ENCODE measurements around the gene ERMARD. TPM values are rescaled to one million over a fixed set of nuclear protein-coding genes. Genes with fewer than 3 reads are reported as not detected.

ERMARD gene
- 10 to 100 TPM; 18.4 to 49.9 TPM for polyA plus RNA-seq

- WGBS, 2 donors = 0% methylated on average over 77 to 90 of the region's 90 CpGs
- no peaks in the 10 kb centered on the region for H3K4me1 ChIP-seq (ENCODE audit: control insufficient read depth in 2 of 2, insufficient read depth in 2 of 2, low read length in 1 of 2)
- no peaks in the 10 kb centered on the region for H3K27me3 ChIP-seq (ENCODE audit: control insufficient read depth in 1 of 2, insufficient read depth in 2 of 2, low read length in 2 of 2)
- H3K36me3 ChIP-seq (ENCODE audit: control insufficient read depth in 2 of 2, insufficient read depth in 2 of 2, low read length in 1 of 2) = no peaks in the 10 kb centered on the region
- H3K4me3 ChIP-seq (ENCODE audit: low read depth in 1 of 2, low read length in 2 of 2) = peak within 1 kb of the TSS; percentile 94 to 96
- H3K27ac ChIP-seq (ENCODE audit: low read depth in 2 of 2, low read length in 1 of 2) = peak within 1 kb of the TSS; percentile 96
- no peaks in the 10 kb centered on the region for H3K9me3 ChIP-seq (ENCODE audit: control insufficient read depth in 2 of 2, insufficient read depth in 1 of 2, low read depth in 1 of 2, low read length in 1 of 2)
These were observed at the start of gene ERMARD, which contains the start of gene DYNLT2 for GRCh38 chr6:169751242-169752073. Gene ERMARD (plus strand): TSS chr6:169751622. CDS start chr6:169751658, 36 bp downstream. Gene DYNLT2 (minus strand): TSS chr6:169751572. CDS start chr6:169751458, 114 bp downstream.

DNA sequence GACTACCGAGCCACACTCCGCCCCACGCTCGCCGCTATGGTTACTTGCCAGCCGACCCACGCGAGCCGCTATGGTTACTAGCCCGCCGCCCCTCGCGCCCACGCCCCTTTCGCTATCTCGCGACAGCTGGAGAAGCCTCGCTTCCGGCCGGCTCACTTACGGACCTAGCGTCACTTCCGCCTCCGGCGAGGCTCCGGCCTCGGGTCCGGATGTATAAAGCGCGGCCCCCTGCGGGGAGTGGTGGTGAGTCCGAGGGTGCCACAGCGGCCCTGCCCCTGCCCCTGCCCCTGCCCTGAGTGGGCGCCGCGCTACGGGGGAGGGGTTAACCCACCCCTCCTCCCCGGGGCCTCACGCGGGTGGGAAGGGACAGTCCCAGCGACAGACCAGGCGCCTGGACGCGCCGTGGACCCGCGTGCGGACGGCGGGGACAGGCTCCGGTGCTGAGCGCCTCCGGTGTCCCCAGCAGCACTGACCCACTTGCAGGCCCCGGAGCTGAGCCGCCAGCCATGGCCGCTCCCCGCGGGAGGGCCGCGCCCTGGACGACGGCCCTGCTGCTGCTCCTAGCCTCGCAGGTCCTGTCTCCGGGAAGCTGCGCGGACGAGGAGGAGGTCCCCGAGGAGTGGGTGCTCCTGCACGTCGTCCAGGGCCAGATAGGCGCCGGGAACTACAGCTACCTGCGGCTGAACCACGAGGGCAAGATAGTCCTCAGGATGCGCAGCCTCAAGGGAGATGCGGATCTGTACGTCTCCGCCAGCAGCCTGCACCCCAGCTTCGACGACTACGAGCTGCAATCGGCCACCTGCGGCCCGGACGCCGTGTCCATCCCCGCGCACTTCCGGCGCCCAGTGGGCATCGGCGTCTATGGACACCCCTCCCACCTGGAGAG is 49.2 kb upstream of the ERMARD start, which contains the start of the genes C6orf120 and WDR27:
Gene C6orf120, plus strand, starts transcription at position 173 of the 886 bp plus-strand sequence. Its CDS starts 334 bp downstream, at position 507.
Gene WDR27, minus strand, starts transcription at position 76 of the 886 bp plus-strand sequence. CDS start 13,024 bp downstream, outside the sequence.
- peaks cover 0 to 17% of the 10 kb centered on the region in 2 donors for H3K4me1 ChIP-seq (ENCODE audit: control insufficient read depth in 2 of 2, insufficient read depth in 2 of 2, low read length in 1 of 2)
- H3K27me3 ChIP-seq (ENCODE audit: control insufficient read depth in 1 of 2, insufficient read depth in 2 of 2, low read length in 2 of 2) = no peaks in the 10 kb centered on the region
- no peaks in the 10 kb centered on the region for H3K9me3 ChIP-seq (ENCODE audit: control insufficient read depth in 2 of 2, insufficient read depth in 1 of 2, low read depth in 1 of 2, low read length in 1 of 2)
- H3K4me3 ChIP-seq (ENCODE audit: low read depth in 1 of 2, low read length in 2 of 2) = peak within 1 kb of the TSS; percentile 87 to 100
- H3K36me3 ChIP-seq (ENCODE audit: control insufficient read depth in 2 of 2, insufficient read depth in 2 of 2, low read length in 1 of 2) = no peaks in the 10 kb centered on the region
- 1% methylated on average over 79 to 92 of the region's 92 CpGs for WGBS, 2 donors
- peak within 1 kb of the TSS; percentile 96 for H3K27ac ChIP-seq (ENCODE audit: low read depth in 2 of 2, low read length in 1 of 2)

DNA sequence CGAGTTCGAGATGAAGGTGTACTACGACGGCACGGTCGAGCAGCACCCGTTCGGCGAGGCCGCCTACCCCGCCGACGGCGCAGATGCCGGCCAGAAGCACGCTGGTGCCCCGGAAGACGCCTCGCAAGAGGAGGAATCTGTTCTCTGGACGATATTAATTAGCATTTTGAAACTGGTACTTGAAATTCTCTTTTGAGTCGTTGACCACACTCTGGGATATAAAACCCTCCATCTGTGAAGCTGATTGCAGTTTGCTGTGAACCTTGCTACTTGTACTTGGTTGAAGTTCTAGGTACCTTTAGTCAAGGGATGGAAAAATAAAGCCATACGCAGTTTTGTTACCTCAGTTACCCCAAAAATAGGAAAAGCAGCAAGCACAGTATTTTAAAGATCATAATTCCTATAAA is 48.6 kb upstream of the ERMARD start:
- no peaks in the 10 kb centered on the region for H3K27me3 ChIP-seq (ENCODE audit: control insufficient read depth in 1 of 2, insufficient read depth in 2 of 2, low read length in 2 of 2)
- peak overlapping the region; percentile 96 for H3K27ac ChIP-seq (ENCODE audit: low read depth in 2 of 2, low read length in 1 of 2)
- no peaks in the 10 kb centered on the region for H3K36me3 ChIP-seq (ENCODE audit: control insufficient read depth in 2 of 2, insufficient read depth in 2 of 2, low read length in 1 of 2)
- H3K9me3 ChIP-seq (ENCODE audit: control insufficient read depth in 2 of 2, insufficient read depth in 1 of 2, low read depth in 1 of 2, low read length in 1 of 2) = no peaks in the 10 kb centered on the region
- H3K4me1 ChIP-seq (ENCODE audit: control insufficient read depth in 2 of 2, insufficient read depth in 2 of 2, low read length in 1 of 2) = peaks cover 0 to 17% of the 10 kb centered on the region in 2 donors
- H3K4me3 ChIP-seq (ENCODE audit: low read depth in 1 of 2, low read length in 2 of 2) = peak overlapping the region; percentile 87 to 100
- WGBS, 2 donors = 2 to 3% methylated on average over 22 of the region's 22 CpGs

DNA sequence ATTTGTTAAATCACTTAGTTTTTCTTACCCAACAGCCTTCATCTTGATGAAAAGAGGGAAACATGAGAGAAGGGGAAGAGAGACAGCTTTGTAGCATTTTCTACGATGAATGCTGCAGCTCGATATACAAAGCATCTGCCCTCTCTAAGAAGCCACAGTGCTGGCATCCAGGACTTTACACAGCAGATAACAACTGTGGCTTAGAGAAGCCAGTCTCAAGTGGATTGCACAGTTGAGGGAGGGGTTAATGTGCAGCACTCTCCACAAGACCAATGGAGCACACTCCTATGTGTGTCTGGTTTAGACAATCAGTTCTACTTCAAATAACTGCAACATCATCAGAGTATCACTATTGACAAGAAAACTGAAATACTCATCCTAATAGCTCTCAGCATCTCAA is 43.6 kb upstream of the ERMARD start:
- Histone ChIP-seq H3K27me3 (ENCODE audit: control insufficient read depth in 1 of 2, insufficient read depth in 2 of 2, low read length in 2 of 2) (no peaks in the 10 kb centered on the region), H3K36me3 (ENCODE audit: control insufficient read depth in 2 of 2, insufficient read depth in 2 of 2, low read length in 1 of 2) (no peaks in the 10 kb centered on the region)
- WGBS, 2 donors = 91 to 98% methylated on average over 2 of the region's 2 CpGs

DNA sequence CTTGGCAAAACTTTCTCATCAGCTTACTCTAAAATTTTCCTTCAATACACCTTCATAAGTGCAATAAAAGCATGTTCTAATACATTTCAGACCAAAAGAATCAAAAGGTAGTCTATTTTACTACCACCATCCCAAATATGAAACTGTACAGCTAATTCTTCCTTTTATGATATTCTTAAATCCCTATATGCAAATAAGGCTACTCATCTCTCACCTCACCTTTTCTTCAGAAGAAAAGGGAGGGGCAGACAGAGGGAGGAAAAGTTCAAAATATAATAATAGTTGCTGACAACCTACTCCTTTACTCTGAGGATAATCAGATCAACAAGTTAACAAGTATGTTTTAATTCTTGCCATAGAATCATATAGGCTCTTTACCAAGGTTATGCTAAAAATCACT is 42.1 kb upstream of the ERMARD start:
- no peaks in the 10 kb centered on the region for H3K27me3 ChIP-seq (ENCODE audit: control insufficient read depth in 1 of 2, insufficient read depth in 2 of 2, low read length in 2 of 2)

More for the DNA sequence above, 43.6 kb upstream of the ERMARD start:
- H3K4me1 ChIP-seq (ENCODE audit: control insufficient read depth in 2 of 2, insufficient read depth in 2 of 2, low read length in 1 of 2) = peaks cover 0 to under 1% of the 10 kb centered on the region in 2 donors
- no peak overlapping the region for H3K27ac ChIP-seq (ENCODE audit: low read depth in 2 of 2, low read length in 1 of 2)
- H3K9me3 ChIP-seq (ENCODE audit: control insufficient read depth in 2 of 2, insufficient read depth in 1 of 2, low read depth in 1 of 2, low read length in 1 of 2) = no peaks in the 10 kb centered on the region
- H3K4me3 ChIP-seq (ENCODE audit: low read depth in 1 of 2, low read length in 2 of 2) = no peak overlapping the region

GRCh38 chr6:169710009-169710408 is 41.4 kb upstream of the ERMARD start:
- Histone ChIP-seq H3K36me3 (ENCODE audit: control insufficient read depth in 2 of 2, insufficient read depth in 2 of 2, low read length in 1 of 2) (peaks cover 0 to 4% of the 10 kb centered on the region in 2 donors), H3K27me3 (ENCODE audit: control insufficient read depth in 1 of 2, insufficient read depth in 2 of 2, low read length in 2 of 2) (no peaks in the 10 kb centered on the region), H3K9me3 (ENCODE audit: control insufficient read depth in 2 of 2, insufficient read depth in 1 of 2, low read depth in 1 of 2, low read length in 1 of 2) (no peaks in the 10 kb centered on the region), H3K27ac (ENCODE audit: low read depth in 2 of 2, low read length in 1 of 2) (no peak overlapping the region), H3K4me3 (ENCODE audit: low read depth in 1 of 2, low read length in 2 of 2) (no peak overlapping the region), H3K4me1 (ENCODE audit: control insufficient read depth in 2 of 2, insufficient read depth in 2 of 2, low read length in 1 of 2) (no peaks in the 10 kb centered on the region)
- WGBS, 2 donors = 72 to 76% methylated on average over 3 of the region's 3 CpGs

More for the DNA sequence above, 42.1 kb upstream of the ERMARD start:
- H3K4me1 ChIP-seq (ENCODE audit: control insufficient read depth in 2 of 2, insufficient read depth in 2 of 2, low read length in 1 of 2) = no peaks in the 10 kb centered on the region
- no peak overlapping the region for H3K27ac ChIP-seq (ENCODE audit: low read depth in 2 of 2, low read length in 1 of 2)
- peaks cover 0 to 4% of the 10 kb centered on the region in 2 donors for H3K36me3 ChIP-seq (ENCODE audit: control insufficient read depth in 2 of 2, insufficient read depth in 2 of 2, low read length in 1 of 2)
- H3K4me3 ChIP-seq (ENCODE audit: low read depth in 1 of 2, low read length in 2 of 2) = no peak overlapping the region
- H3K9me3 ChIP-seq (ENCODE audit: control insufficient read depth in 2 of 2, insufficient read depth in 1 of 2, low read depth in 1 of 2, low read length in 1 of 2) = no peaks in the 10 kb centered on the region

- WGBS, 2 donors = 94 to 95% methylated on average over 2 of the region's 2 CpGs
- Histone ChIP-seq H3K4me1 (ENCODE audit: control insufficient read depth in 2 of 2, insufficient read depth in 2 of 2, low read length in 1 of 2) (no peaks in the 10 kb centered on the region), H3K4me3 (ENCODE audit: low read depth in 1 of 2, low read length in 2 of 2) (no peak overlapping the region), H3K27ac (ENCODE audit: low read depth in 2 of 2, low read length in 1 of 2) (no peak overlapping the region), H3K9me3 (ENCODE audit: control insufficient read depth in 2 of 2, insufficient read depth in 1 of 2, low read depth in 1 of 2, low read length in 1 of 2) (no peaks in the 10 kb centered on the region), H3K27me3 (ENCODE audit: control insufficient read depth in 1 of 2, insufficient read depth in 2 of 2, low read length in 2 of 2) (no peaks in the 10 kb centered on the region), H3K36me3 (ENCODE audit: control insufficient read depth in 2 of 2, insufficient read depth in 2 of 2, low read length in 1 of 2) (peaks cover 0 to 10% of the 10 kb centered on the region in 2 donors)
These were observed 37.2 kb upstream of the ERMARD start for GRCh38 chr6:169714178-169714577.

GRCh38 chr6:169714595-169714994 is 36.8 kb upstream of the ERMARD start:
- peaks cover 0 to 10% of the 10 kb centered on the region in 2 donors for H3K36me3 ChIP-seq (ENCODE audit: control insufficient read depth in 2 of 2, insufficient read depth in 2 of 2, low read length in 1 of 2)
- no peaks in the 10 kb centered on the region for H3K27me3 ChIP-seq (ENCODE audit: control insufficient read depth in 1 of 2, insufficient read depth in 2 of 2, low read length in 2 of 2)
- WGBS, 2 donors = 91 to 95% methylated on average over 9 of the region's 9 CpGs
- H3K4me3 ChIP-seq (ENCODE audit: low read depth in 1 of 2, low read length in 2 of 2) = no peak overlapping the region
- no peaks in the 10 kb centered on the region for H3K4me1 ChIP-seq (ENCODE audit: control insufficient read depth in 2 of 2, insufficient read depth in 2 of 2, low read length in 1 of 2)
- no peak overlapping the region for H3K27ac ChIP-seq (ENCODE audit: low read depth in 2 of 2, low read length in 1 of 2)
- no peaks in the 10 kb centered on the region for H3K9me3 ChIP-seq (ENCODE audit: control insufficient read depth in 2 of 2, insufficient read depth in 1 of 2, low read depth in 1 of 2, low read length in 1 of 2)

GRCh38 chr6:169719117-169719516 is 32.3 kb upstream of the ERMARD start:
- peaks cover 0 to 2% of the 10 kb centered on the region in 2 donors for H3K4me1 ChIP-seq (ENCODE audit: control insufficient read depth in 2 of 2, insufficient read depth in 2 of 2, low read length in 1 of 2)
- peaks cover 0 to 8% of the 10 kb centered on the region in 2 donors for H3K36me3 ChIP-seq (ENCODE audit: control insufficient read depth in 2 of 2, insufficient read depth in 2 of 2, low read length in 1 of 2)
- H3K27ac ChIP-seq (ENCODE audit: low read depth in 2 of 2, low read length in 1 of 2) = no peak overlapping the region
- H3K27me3 ChIP-seq (ENCODE audit: control insufficient read depth in 1 of 2, insufficient read depth in 2 of 2, low read length in 2 of 2) = no peaks in the 10 kb centered on the region
- 90 to 91% methylated on average over 4 of the region's 4 CpGs for WGBS, 2 donors
- no peaks in the 10 kb centered on the region for H3K9me3 ChIP-seq (ENCODE audit: control insufficient read depth in 2 of 2, insufficient read depth in 1 of 2, low read depth in 1 of 2, low read length in 1 of 2)
- no peak overlapping the region for H3K4me3 ChIP-seq (ENCODE audit: low read depth in 1 of 2, low read length in 2 of 2)
